H1 (cell line): ENCODE measurements around the gene CYB561D2. TPM values are rescaled to one million over a fixed set of nuclear protein-coding genes. Genes with fewer than 3 reads are reported as not detected.

ENCODE experiments used
- E2F6 ChIP-seq: IDR thresholded peaks from 2 replicates; pipeline ENCODE4 v1.6.1; 2012; ENCODE audit warnings: inconsistent platforms
- SAP30 ChIP-seq: fragments of 300-600 bp; sonication (generic); IDR thresholded peaks from 2 replicates; pipeline ENCODE4 v1.7.1; 2012; ENCODE audit warnings: low read length, moderate library complexity, mild to moderate bottlenecking, inconsistent platforms; ENCODE audit not compliant: insufficient read depth, insufficient replicate concordance
- polyA plus RNA-seq, 7 experiments: library from polyadenylated mRNA; depleted of rRNA in 3 of 7; stranded (reverse) in 5 of 7; unstranded in 2 of 7; fragments of >200 nt in 5 of 7; fragments of 200-250 nt in 2 of 7; gene quantifications; 1 replicate in 5 of 7; 2 replicates in 1 of 7; 4 replicates in 1 of 7; pipeline versions ENCODE4 v1.2.1 to v1.2.3, GENCODE V29; 2011 to 2013; ENCODE audit warnings: missing spikeins in 2 of 7, mixed read lengths in 2 of 7
- total RNA-seq: library from RNA; stranded (reverse); fragmentation: NEBNext Ultra II Directional; extraction: Animal tissue kit (Norgen Biotek cat#: 25700); gene quantifications from 2 replicates; pipeline ENCODE4 v1.2.1, GENCODE V29; 2021

Gene CYB561D2
- total and polyA plus RNA-seq, 2 of the 8 experiments (the other 6 are each of a cell fraction or from before 2014, with no cell fraction given), result 9.8 to 34.0 TPM

DNA sequence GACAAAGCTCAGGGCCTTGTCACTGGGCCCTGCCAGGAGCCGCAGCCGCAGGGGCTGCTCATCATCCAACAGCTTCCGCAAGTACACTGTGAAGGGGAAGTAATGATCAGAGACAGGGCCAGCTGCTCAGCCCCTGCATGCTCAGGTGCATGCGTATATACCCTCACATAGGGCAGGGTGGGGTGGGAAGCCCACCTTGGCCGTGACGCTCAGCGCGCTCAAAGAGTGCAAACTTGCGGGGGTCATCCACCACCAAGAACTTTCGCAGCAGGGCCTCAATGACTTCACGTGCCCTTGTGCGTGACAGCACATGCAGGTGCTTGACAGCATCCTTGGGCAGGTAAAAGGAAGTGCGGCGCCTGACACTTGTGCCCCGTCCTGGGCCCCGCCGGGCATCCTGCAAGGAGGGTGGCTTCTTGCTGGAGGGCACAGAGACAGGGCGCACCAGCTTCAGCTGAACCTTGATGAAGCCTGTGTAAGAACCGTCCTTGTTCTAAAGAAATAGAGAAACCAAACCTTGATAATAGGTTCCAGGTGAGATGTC lies 19.2 kb upstream of the CYB561D2 start (continued):
- TF ChIP-seq E2F6, result no peak
- no peak for TF ChIP-seq SAP30
